Measurements from ENCODE around the gene CPSF6.
A peak's percentile ranks its signal among the peaks of the same experiment; 100 is the strongest.
"Not testable (repeated sequence)": the region's sequence is repeated elsewhere in the genome, so short reads cannot be mapped to it uniquely, and the experiment has no call there.

The CPSF6 gene
- 108 to 148 (median 118) reads per million in 4 donors for total RNA-seq

DNA sequence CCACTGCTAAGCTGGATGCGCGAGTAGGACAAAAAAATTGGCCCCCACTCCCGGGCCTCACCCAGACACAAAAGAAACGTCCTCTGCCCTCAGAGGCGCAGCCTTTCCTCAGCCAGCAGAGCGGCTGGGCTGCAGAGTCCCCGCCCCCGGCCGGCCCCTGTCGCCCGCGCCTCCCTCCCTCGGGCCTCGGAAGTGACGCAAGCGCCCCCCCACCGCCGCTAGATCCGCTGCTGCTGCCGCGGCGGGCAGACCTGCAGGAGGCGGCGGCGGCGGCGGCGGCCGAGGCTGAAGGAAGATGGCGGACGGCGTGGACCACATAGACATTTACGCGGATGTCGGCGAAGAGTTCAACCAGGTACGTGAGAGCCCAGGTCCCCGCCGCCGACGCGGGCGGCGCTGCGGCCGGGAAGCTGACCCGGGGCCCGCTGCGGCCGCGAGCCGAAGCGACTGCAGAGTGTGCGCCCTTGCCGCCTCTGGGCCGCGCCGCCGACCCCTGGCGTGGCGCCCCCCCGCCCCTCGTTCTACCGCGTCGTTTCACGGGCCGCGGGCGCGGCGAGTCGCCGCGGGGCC, at the start of gene CPSF6:
TSS of gene CPSF6 (plus strand) at position 218 of the 570 bp plus-strand sequence. CDS start at position 296, 78 bp downstream.
- DNase-seq, result peak; percentile 95 to 98 (median 96)

- DNase-seq, result no peak
Measured at GRCh38 chr12:69196302-69197288, 42.8 kb upstream of the CPSF6 start.

DNA sequence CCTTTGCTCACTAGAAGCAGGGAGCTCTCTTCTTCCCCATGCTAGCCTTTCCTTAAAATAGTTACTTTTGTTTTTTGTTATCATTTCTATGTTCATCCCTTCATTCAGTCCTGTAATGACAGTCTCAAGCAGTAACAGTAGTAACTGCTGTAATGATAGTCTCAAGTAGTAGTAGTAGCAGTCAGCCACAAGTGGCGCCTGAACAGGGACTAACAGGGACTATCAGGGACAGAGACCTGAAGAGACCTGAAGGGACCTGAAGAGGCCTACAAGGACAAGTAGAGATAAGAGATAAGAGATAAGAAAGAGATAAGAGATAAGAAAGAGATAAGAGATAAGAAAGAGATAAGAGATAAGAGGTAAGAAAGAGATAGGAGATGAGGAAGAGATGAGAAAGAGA, 39.4 kb upstream of the CPSF6 start:
- DNase-seq, result not testable (repeated sequence)

DNA sequence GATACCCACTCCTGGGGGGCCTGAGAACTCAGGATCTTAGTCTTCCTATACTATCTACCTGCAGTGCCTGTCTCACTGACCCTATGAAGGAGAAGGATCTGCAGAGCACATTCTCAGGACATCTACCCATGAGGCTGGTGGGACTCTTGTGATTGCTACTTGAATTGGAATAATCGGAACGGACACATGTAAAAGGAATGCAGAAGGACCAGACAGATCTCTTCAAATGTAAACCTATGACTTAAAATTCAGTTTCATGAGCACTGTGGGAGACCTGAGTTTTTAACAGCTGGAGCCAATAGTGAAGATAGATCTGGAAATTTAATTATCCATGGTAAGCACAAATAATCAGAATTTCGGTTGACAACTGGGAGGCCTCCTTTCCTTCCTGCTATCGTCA, 35.2 kb upstream of the CPSF6 start:
- DNase-seq, result no peak

GRCh38 chr12:69210661-69211060, 28.7 kb upstream of the CPSF6 start:
- DNase-seq, result no peak

- DNase-seq, result no peak
Measured at GRCh38 chr12:69211160-69211559, 28.2 kb upstream of the CPSF6 start.

- no peak for DNase-seq
Measured at GRCh38 chr12:69214169-69214568, 25.2 kb upstream of the CPSF6 start.

GRCh38 chr12:69225251-69225910, 14.0 kb upstream of the CPSF6 start:
- DNase-seq, result no peak

GRCh38 chr12:69231479-69231878, 7.9 kb upstream of the CPSF6 start:
- DNase-seq, result no peak

- DNase-seq, result no peak
Measured at GRCh38 chr12:69238589-69239351, 599 bp upstream of the CPSF6 start.

- peak; percentile 23 to 53 (median 40) for DNase-seq
Measured at GRCh38 chr12:69239922-69240630, 707 bp downstream of the CPSF6 start.

GRCh38 chr12:69240631-69240995, 1.2 kb downstream of the CPSF6 start:
- DNase-seq, result peak in 3 of 5 donors; percentile 15 to 54 (median 25)

DNA sequence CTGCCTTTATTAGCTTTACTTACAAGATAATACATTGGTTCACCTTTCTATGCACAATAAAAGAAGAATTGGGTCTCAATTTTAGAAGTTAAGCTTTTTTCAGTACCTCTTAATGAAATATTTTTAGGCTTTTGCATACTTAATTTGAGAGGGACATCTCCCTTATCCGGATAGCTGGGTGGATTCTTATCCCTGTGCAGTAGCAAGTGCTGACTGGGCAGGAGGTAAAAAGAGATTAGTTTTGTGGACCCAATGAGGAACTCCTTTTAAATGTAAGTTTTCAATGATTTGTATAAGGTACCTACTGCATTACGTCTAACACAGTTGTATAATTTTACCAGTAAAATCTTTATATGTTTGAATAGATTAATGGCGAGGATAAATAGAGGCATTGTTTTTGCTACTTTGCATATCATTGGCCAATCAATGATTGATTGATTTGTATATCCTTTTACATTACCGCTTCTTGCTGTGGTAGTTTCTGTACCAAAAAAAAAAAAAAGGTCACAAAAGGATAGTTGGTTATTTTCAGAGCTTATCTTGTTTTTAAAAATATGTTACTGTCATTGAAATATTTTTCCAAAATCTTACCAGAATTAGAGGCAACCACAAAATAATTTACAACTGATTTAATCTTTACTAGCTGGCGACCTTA, 2.2 kb downstream of the CPSF6 start:
- DNase-seq, result no peak

DNA sequence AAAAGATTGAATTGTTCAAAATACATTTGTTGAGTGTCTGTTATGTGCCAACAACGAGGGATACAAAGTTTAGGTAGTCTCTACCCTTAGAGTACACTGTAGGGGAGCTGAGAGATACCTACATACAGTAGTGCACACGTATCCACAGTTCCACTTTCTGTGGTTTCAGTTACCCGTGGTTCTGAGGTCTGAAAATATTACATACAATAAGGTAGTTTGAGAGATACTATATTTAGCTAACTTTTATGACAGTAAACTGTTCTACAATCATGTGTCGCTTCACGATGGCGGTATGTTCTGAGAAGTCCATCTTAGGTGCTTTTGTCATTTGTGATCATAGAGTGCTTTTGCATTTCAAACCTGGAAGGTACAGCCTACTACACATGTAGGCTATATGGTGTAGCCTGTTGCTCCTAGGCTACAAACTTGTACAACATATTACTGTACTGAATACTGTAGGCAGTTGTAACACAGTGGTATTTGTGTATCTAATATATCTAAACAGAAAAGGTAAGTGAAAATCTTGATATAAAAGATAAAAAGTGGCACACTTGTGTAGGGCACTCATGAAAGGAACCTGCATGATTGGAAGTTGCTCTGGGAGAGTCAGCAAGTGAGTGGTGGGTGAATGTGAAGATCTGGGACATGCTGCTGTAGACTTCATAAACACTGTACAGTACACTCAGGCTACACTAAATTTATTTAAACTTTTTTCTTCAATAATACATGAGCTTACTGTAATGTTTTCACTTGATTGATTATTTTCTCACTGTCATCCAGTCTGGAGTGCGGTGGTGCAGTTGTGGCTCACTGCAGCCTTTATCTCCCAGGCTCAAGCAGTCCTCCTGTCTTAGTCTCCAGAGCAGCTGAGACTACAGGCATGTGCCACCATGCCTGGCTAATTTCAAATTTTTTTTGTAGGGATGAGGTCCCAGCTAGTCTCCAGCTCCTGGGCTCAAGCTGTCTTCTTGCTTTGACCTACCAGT, 4.0 kb downstream of the CPSF6 start:
- DNase-seq, result peak in 1 of 5 donors; percentile 22

GRCh38 chr12:69247268-69248018, 8.1 kb downstream of the CPSF6 start:
- no peak for DNase-seq

DNA sequence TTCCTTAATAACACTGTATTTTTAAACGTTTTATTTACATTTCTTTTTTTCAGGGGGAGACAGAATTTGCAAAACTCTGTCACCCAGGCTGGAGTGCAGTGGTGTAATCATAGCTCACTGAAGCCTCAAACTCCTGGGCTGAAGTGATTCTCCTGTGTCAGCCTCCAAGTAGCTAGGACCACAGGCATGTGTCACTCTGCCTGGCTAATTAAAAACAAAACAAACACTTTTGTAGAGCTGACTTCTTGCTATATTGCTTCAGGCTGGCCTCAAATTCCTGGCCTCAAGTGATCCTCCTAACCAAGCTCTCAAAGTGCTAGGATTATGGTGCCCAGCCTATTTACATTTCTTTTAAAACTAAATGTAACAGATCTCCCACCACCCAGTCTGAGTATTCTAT, 12.7 kb downstream of the CPSF6 start:
- no peak for DNase-seq

DNA sequence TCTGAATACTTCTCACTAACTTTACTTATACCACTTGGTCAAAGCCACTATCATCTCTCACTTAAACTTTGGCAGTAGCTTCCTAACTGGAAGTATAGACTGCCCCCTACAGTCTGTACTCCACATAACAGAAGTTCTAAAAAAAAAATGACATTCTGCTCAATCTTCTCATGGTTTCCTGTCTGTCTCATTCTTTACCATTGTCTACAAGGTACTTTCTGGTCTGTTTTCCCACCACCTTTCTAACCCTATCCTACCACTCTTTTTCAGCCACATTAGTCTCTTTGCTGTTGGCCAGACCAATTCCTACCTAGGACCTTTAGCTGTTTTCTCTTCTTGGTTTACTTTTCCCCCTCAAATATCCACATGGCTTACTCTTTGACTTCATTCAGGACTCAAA, 14.7 kb downstream of the CPSF6 start:
- DNase-seq, result peak in 1 of 5 donors; percentile 73

DNA sequence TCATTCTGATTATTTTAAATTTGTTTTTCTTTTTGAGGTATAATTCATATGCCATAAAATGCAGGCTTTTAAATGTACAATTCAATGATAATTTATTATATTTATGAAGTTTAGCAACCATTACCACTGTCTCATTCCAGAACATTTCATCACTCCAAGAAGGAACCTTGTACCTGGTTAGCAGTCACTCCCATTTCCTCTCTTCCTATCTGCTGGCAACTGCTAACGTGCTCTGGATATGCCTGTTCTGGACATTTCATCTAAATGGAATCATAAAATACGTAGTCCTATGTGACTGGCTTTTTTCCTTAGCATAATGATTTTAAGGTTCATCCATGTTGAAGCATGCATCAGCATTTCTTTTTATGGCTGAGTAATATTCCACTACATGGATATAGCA, 15.5 kb downstream of the CPSF6 start:
- DNase-seq, result no peak

DNA sequence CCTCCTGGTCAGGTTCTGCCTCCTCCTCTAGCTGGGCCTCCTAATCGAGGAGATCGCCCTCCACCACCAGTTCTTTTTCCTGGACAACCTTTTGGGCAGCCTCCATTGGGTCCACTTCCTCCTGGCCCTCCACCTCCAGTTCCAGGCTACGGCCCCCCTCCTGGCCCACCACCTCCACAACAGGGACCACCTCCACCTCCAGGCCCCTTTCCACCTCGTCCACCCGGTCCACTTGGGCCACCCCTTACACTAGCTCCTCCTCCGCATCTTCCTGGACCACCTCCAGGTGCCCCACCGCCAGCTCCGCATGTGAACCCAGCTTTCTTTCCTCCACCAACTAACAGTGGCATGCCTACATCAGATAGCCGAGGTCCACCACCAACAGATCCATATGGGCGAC, 19.3 kb downstream of the CPSF6 start:
- DNase-seq, result no peak

Measured in T-helper 1 cell (primary cell).